BE2C (cell line): ENCODE data around the gene TBXAS1.
A peak's percentile ranks its signal among the peaks of the same experiment; 100 is the strongest.

Experiments used
- DNase-seq: peaks from one replicate; pipeline ENCODE4 v3.0.0-alpha.2; 2020
- H3K27me3 ChIP-seq: fragments of 250-450 bp; sonication (Bioruptor Pico); 2 replicates; pipeline ENCODE4 v1.5.1; 2020; ENCODE audit warnings: mild to moderate bottlenecking
- H3K36me3 ChIP-seq: fragments of 250-450 bp; sonication (Bioruptor Pico); 2 replicates; pipeline ENCODE4 v1.5.1; 2020; ENCODE audit warnings: mild to moderate bottlenecking
- H3K4me1 ChIP-seq: fragments of 250-450 bp; sonication (Bioruptor Pico); 2 replicates; pipeline ENCODE4 v1.5.1; 2020
- H3K4me3 ChIP-seq: 2 replicates; pipeline ENCODE4 v1.5.1; 2011; ENCODE audit warnings: low read depth, low read length
- H3K9me3 ChIP-seq: fragments of 250-450 bp; sonication (Bioruptor Pico); 2 replicates; pipeline ENCODE4 v1.5.1; 2020
- CTCF ChIP-seq: IDR thresholded peaks from 2 replicates; pipeline ENCODE4 v1.5.1; 2012; ENCODE audit warnings: mild to moderate bottlenecking, low read depth, low read length

The TBXAS1 gene

GRCh38 chr7:140010194-140010895 is 181.3 kb downstream of the TBXAS1 start:
- Histone ChIP-seq H3K9me3 (no peaks in the 10 kb centered on the region), H3K27me3 (no peaks in the 10 kb centered on the region), H3K36me3 (no peaks in the 10 kb centered on the region), H3K4me3 (peak overlapping the region; percentile 36), H3K4me1 (no peaks in the 10 kb centered on the region)
- no peak for TF ChIP-seq CTCF
- peak; percentile 78 for DNase-seq

GRCh38 chr7:140013676-140014075 is 184.6 kb downstream of the TBXAS1 start:
- Histone ChIP-seq H3K36me3 (no peaks in the 10 kb centered on the region), H3K4me3 (no peak overlapping the region), H3K27me3 (no peaks in the 10 kb centered on the region), H3K9me3 (no peaks in the 10 kb centered on the region), H3K4me1 (no peaks in the 10 kb centered on the region)
- no peak for TF ChIP-seq CTCF
- no peak for DNase-seq

GRCh38 chr7:140014123-140014522 is 185.1 kb downstream of the TBXAS1 start:
- TF ChIP-seq CTCF, result no peak
- H3K4me3 ChIP-seq, result no peak overlapping the region
- no peaks in the 10 kb centered on the region for H3K27me3 ChIP-seq
- no peaks in the 10 kb centered on the region for H3K9me3 ChIP-seq
- DNase-seq, result no peak
- no peaks in the 10 kb centered on the region for H3K36me3 ChIP-seq
- no peaks in the 10 kb centered on the region for H3K4me1 ChIP-seq

GRCh38 chr7:140015471-140015970 is 186.5 kb downstream of the TBXAS1 start:
- no peak for TF ChIP-seq CTCF
- Histone ChIP-seq H3K4me3 (no peak overlapping the region), H3K4me1 (no peaks in the 10 kb centered on the region), H3K36me3 (no peaks in the 10 kb centered on the region), H3K9me3 (no peaks in the 10 kb centered on the region), H3K27me3 (no peaks in the 10 kb centered on the region)
- DNase-seq, result no peak

GRCh38 chr7:140016540-140016939 is 187.5 kb downstream of the TBXAS1 start:
- Histone ChIP-seq H3K9me3 (no peaks in the 10 kb centered on the region), H3K4me1 (no peaks in the 10 kb centered on the region), H3K36me3 (no peaks in the 10 kb centered on the region), H3K27me3 (no peaks in the 10 kb centered on the region), H3K4me3 (no peak overlapping the region)
- TF ChIP-seq CTCF, result no peak
- no peak for DNase-seq

- DNase-seq, result no peak
- Histone ChIP-seq H3K9me3 (no peaks in the 10 kb centered on the region), H3K27me3 (no peaks in the 10 kb centered on the region), H3K4me3 (no peak overlapping the region), H3K4me1 (no peaks in the 10 kb centered on the region), H3K36me3 (no peaks in the 10 kb centered on the region)
- no peak for TF ChIP-seq CTCF
These were observed 188.0 kb downstream of the TBXAS1 start for GRCh38 chr7:140017034-140017433.
